HG03571 (cell line): ENCODE measurements around the gene PAQR9.

Source experiments
- ATAC-seq: cut with Tn5 transposase; IDR thresholded peaks from one replicate; pipeline ENCODE4 v1.9.1; 2021; ENCODE audit not compliant: unreplicated experiment

PAQR9 gene

DNA sequence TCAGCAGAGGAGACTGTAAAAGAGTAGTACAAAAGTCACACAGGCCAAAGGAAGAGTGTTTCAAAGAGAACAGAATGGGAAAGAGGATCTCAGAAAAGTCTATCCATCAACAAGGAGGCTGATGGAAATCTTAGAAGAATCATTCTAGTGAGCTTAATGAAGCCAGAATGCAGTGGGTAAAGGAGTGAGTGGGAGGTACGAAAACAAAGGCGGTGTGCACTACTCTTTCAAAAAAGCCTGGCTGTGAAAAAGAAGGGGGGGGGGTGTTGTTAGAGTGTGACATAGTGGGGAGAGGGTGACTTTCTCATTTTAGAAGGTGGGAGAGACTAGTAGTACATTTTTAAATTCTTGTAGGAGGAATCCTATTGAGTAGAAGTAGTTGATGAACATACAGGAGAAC, 11.7 kb downstream of the PAQR9 start:
- ATAC-seq: no peak

DNA sequence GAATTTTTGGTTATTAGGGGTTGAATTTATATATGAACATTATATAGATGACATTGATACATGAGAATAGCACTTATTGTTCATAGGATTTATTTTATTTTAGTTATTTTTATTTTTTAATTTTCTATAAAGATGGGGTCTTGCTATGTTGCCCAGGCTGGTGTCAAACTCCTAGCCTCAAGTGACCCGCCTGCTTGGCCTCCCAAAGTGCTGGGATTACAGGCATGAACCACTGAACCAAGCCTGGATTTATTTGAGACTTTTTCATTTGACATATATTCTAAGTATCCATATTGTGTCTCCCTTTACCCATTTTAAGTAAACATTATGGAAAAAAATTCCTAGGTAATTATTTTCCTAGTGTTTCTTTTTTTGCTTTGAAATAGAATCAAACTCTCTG, 12.5 kb downstream of the PAQR9 start:
- no peak for ATAC-seq

DNA sequence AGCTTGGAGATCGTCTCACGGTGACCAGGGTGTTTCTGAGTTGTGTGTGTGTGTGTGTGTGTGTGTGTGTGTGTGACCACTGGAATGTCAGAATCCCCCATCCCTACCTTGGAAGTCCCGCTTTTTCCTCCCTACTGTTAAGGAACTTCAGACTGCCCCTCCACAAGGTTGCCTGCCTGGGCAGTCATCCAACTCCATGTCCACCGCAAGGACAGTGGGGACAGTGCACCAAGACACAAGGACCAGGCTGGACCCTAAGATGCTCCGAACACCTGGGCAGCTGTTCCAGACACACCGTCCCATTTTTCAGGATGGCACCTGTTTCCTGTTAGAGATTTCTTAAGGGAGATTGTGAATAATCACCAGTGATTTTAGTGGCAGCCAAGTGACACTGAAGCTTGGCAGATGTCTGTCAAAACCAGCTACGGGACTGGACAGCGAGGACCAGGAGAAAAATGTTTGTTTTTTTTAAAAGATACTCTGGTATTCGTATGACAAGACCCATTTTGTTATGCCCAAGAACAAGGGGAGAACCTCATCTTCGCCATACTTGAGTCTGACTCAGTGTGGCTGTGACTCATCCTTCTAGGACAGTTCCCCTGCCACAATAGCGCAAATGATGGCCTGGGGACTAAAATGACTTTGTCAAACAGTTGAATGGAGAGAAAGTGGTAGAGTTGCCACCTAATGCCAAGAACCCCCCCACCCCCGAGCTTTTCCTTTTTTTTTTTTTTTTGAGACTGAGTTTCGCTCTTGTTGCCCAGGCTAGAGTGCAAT, 15.5 kb downstream of the PAQR9 start:
- no peak for ATAC-seq

DNA sequence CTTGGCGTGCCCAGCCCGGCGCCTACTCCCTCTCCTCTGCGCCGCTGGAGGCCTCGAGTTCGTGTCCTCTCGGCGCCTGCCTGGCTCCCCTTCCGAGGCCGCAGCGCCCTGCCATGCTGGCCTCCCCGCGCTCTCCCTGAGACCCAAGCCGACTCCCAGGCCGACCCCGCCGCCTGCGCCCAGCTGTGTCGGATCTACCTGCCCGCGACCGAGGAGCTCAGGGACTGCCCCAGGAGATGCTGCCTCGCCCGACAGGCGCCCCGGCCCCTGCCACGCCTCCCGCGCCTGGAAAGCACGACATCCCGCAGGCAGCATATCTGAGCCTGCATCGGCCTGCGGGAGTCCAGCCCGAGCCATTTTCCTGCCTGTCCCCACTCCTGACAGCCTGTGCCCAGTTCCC, 16.1 kb downstream of the PAQR9 start:
- ATAC-seq: no peak

DNA sequence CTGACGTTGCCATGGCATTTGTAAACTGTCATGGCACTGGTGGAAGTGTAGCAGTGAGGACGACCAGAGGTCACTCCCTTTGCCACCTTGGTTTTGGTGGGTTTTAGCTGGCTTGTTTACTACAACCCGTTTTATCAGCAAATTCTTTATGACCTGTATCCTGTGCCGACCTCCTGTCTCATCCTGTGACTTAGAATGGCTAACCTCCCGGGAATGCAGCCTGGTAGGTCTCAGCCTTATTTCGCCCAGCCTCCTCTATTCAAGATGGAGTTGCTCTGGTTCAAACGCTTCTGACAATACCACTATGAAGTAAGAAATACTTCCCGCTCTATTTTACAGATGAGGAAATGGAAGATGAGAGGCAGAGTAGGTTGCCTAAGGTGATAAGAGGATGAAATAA, 16.6 kb downstream of the PAQR9 start:
- ATAC-seq: no peak

DNA sequence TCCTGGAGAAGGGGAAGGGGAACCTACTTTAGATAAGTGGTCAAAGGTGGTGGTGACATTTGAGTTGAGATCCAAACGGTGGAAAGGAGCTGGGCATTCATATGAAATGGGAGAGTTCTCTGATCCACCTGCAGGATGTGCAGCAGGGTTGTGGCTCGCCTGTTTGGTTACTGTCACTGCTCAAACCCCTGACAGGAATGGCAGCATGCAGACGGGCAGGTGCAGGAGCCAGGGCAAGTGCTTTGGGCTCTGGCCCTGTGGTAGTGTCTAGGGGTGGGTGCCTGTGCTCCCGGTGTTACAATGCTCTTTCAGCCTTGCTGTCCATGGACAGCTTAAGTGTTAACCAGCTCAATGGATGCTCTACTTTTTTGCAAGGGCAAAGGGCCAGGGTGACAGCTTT, 18.5 kb downstream of the PAQR9 start:
- no peak for ATAC-seq

DNA sequence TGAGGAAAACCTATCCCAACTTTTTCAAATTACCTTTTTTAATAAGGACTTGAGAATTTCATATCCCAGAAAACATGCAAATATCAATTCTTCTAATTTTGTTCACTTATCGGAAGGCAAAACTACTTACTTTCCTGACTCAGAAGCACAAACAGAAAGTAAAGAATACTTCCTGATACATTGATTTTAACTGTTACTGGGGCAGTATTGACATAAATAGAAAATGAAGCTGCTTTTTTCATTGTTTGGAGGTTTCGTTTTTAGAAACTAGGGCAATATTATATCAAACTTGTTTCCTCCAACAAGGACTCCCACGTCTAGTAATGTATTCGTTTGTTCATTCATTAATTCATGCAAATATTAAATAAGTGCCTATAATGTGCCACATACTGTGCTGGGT, 19.1 kb downstream of the PAQR9 start:
- ATAC-seq: no peak

DNA sequence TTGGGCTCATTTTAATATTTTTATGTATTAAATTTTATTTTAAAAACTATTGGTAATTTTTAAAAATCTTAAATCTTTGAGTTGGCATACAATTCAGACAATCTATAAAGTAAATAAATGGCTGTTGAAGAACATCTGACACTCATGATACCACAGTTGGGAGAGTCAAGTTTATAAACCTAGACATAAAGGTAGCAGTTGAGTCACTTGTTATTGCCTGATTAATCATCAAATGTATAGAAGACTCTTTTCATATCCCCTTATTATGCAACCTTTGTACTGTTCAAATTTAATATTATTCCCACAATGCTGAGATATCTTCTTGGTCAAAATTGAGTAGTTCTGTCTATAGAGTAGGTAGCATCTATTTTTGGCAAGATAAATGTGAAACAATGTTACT, 19.6 kb downstream of the PAQR9 start:
- no peak for ATAC-seq

DNA sequence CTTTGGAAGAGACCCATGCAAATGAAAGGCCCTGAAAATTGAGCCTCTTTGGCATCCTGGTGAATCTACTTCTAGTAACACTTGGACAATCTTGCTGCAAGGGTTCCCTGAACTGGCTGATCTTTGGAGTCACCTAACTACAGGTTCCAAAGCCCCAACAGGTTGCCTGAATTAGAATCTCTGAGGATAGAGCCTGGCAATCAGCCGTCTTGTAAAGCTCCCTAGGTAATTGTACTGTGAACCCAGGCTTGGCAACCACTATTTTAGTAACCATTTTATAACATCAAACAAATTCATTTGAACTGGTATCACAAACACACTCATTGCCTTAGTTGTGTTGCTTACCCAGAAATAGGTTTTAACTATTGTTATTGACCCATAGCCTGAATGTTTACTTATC, 20.1 kb downstream of the PAQR9 start:
- no peak for ATAC-seq

DNA sequence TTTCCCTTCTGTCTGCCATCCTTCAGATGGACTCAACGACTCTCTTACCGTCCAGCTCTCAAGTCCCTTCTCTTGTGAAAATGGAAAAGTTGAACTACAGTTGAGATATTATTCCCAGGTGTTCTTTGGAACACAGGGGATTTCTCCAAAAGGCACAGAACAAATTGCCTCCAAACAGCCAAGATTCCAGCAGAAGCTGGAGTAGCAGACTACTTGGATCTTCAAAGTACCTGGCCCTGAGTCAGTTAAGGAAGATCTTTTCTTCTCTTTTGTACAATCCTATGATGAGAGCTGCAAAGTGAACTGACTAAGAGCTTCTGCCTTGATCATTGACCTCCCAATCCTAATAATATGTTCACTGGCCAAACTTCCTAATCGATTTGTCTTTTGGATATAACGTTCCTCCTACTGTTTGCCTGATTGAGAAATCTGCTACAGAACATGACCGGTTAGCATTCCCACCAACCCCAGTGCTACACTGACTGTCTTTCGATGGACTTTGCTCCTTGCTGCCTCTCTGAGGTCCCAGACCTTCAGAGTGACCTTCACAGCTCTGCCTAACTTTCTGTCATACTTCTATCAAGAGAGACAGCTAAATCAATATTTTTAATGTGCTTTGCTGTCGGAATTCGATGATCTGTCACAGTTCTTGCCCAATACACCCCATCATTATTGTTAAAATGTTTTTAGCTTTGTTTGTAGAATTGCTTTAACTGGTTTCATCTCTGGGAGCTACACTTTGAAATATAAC, 21.9 kb downstream of the PAQR9 start:
- ATAC-seq: no peak

DNA sequence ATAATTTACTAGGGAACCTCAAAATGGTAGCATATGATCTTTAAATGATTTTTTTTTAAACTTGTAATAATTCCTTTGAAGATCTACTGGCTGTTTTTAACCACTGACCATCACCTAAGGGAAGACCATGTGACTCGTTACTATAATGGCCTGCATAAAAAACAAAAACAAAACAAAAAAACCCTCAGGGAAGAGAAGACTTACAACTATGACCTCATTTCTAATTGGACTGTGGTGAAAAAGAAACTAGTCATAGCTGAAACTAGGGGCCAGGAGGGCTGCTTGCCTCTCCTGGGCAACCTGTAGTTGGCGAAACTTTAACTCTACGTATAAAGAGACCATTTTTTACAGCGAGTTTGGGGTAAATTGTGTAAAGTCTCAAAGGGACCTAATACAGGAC, 23.0 kb downstream of the PAQR9 start:
- no peak for ATAC-seq

DNA sequence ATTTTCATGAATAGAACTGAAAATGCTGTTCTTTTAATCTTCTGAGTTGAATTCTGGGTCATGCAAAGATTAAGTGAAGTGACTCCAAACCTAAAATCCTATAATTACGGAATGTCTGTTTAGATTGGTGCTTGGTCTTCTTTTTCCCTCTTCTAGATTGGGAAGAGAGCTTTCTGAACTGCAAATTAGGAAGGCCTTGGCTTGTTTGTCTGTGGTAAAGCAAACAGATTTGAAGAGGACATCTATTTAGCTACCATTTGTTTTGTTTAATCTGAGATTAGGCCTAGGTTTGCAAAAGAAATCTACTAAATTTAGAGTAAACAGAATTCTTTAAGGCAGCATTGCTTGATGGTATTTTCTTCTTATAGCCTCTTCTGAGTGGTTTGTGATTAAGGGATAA, 23.5 kb downstream of the PAQR9 start:
- no peak for ATAC-seq

DNA sequence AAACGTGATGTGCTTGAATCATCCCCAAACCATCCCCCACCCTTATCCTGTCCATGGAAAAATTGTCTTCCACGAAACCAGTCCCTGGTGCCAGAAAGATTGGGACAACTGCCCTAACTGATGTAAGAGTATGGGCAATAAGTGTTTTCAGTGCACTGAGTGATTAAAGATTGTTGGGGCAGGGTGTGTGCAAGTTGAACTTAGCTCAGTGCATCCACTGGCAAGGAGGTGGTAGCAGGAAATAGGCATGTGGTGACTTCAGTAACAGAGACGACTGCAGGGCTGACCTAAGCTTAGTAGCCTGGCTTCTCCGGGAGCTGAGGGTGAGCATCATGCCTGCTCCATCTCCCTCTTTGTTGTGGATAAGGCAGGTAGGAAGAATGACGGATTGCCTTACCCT, 27.5 kb downstream of the PAQR9 start:
- no peak for ATAC-seq

DNA sequence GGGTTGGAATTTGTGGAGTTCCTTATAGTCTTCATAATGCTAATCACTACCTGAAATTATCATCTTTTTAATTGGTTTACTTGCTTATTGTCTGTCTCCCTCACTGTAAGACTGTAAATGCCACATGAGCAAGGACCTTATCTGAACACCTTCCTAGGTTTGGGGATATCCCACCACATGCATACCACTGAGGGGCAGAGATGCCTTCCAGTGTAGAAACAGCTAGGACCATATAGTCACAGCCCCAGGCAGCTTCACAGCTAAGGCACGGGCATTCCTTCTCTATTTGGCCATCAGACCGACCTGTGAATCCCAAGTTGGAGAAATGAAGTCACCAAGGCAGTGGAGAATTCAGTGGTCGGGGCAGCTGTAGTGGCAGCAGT, 28.6 kb downstream of the PAQR9 start:
- ATAC-seq: no peak

DNA sequence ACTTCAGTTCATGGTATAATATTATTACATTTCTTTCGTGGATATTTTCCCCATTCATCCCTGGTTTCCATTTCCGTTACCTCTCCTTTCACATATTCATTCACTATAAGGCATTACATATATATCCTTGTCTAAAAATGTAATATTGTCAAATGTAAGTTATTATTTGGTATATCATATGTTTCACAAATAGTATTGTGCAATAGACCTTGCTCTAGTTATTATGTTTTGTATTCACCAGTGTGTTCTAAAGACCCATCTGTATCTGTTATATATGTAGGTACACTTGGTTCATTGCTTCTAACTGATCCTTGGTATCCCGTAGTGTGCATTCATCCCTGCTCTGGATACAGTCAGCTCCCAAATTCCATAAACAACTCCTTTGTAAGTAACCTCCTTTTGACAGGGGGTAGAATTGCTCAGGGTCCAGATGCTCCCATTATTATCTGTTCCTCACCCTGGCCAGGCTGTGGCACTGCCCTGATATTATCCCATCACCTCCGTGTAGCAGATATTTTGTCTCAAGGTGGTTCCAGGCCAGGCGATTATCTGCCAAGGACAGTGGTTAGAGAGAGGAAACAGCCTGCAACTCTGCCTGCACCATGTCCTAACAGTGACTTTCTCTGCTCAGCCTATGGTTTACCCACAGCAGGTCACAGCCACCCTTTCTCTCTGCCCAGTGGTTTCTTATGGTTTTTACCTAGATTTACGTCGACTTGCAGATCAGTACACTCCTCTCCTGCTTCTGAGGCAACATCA, 29.2 kb downstream of the PAQR9 start:
- ATAC-seq: no peak

DNA sequence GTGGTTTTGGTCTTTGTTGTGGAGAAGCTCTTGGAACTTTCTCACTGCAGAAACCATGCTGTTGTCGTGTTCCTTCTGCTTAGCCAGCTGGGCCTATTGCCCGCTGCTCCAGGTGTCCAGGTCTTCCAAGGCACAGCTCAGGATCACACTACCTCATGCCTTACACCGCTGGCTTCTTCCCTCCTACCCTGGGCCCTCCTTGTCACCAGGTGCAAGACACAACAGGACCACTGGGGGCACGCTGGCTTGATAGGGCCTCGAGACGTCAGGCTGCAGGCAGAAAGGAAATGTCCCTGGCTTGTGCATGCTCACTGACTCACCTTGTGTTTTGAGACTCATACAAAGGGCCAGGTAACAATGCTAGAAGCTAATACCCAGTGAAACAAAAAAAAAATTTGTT, 32.3 kb downstream of the PAQR9 start:
- peak; percentile 78 for ATAC-seq

DNA sequence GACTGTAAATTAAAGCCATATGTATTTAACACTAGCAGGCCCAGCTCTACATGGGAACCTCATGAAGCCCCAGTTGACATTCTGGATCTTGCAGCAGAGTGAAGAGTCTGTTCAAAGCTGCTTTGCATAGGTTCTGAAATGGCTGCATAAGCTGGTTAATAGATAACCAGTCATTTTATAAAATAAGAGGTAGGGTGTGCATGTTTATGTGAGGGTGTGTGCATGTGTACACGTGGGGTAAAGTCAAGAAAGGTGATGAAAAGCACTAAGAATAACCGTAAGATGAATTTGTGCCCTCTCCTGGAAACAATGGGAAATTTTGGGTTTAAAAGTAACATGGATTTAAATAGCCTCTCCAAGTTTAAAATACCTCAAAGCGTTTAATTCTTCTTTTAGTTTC, 33.0 kb downstream of the PAQR9 start:
- ATAC-seq: no peak

DNA sequence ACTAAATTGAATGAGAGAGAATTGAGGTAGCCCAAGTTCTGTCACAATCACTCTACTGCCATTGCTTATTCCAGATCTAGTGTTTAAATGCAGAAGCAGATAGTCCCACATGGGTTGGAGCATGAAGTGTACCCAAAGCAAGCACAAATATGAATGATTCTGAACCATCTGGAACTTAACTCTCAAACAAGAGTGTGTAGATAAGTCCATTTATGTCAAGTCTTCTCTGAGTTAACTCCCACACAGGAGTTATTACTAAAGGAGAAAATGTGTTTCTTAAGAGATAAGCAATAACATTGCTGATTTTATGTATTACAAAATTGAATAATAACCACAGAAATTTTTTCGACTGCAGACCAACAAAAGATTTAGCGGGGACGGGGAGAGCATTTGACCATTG, 33.6 kb downstream of the PAQR9 start:
- no peak for ATAC-seq

DNA sequence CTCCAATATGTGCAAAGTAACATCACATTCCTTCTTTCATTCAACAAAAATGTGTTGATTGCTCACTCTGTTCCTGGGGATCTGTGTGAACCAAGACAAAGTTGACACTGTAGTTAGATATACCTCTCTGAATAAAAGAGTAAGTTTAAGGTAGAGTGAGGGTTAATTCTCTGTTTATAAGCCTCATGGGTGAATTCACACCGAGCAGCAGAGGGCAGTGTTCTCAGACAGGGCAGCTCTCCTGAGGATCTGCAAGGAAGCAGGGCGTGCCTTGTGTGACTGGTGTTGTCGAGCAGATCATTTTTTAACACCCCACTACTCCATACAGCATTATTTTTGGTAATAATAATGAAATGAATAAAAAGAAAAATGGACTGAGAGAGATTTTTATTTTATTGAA, 34.4 kb downstream of the PAQR9 start:
- ATAC-seq: no peak

DNA sequence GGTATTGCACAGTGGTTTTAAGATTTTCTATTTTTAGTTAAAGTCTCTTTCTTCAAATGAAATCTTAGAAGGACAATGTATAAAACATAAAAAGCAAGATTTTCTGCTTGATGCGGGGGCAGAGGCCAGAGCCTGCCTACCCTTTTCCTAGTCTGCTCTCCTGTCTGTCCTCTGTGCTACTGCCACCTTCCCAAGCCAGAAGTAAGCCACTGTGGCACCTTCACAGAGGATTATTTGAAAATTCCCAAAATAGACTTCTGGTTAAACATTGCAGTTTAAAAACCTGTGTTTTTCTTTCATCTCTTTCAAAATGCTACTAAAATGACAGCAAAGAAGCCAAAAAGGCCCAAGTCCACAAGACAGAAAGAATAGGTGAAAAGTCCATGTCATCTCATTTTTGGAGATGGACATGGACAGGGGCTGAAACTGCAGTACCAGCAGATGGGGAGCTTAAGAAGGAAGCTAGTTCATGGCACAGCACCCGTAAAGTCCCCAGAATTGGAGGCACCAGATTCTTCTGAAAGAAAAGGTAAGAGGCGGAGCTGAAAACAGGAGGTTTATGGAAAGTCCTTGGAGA, 37.0 kb downstream of the PAQR9 start:
- ATAC-seq: no peak

DNA sequence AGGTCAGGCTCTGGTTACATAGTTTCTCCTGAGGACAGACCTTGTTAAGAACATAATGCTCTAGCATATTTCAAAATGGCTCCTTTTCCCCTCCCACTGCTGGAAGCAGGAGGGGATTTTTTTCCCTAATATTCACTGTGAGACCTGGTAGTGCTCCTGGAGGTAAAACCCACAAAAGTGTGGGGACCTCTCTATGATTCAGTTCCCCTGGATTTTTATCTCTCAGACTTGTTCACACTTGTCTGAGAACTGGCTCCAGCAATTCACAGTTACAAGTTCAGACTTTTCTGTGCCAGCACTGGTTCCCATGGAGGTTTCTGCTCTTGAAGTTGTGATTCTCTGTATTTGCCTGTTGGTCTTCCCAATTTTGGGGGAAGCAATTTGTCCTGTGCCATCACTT, 38.3 kb downstream of the PAQR9 start:
- ATAC-seq: no peak

DNA sequence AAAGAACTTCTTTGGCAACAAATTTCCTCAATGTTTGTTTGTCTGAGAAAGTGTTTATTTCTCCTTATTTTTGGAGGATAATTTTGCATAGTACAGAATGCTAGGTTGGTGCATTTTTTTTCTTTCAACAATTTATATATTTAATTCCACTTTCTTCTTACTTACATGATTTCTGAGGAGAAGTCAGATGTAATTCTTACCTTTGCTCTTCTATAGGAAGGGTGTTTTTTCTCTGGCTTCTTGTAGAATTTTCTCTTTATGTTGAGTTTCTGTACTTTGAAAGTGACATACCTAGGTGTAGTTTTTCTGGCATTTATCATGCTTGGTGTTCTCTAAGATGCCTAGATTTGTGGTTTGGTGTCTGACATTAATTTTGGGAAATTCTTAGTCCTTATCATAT, 39.8 kb downstream of the PAQR9 start:
- ATAC-seq: no peak
